Measurements from ENCODE around the gene AHR.
"Not testable (repeated sequence)": the region's sequence is repeated elsewhere in the genome, so short reads cannot be mapped to it uniquely, and the experiment has no call there.

AHR gene

GRCh38 chr7:17339952-17340351, 41.5 kb downstream of the AHR start:
- no peak for DNase-seq (ENCODE audit: low read depth in 2 of 2)

- no peak for DNase-seq (ENCODE audit: low read depth in 2 of 2)
These were observed 42.2 kb downstream of the AHR start for GRCh38 chr7:17340655-17341054.

GRCh38 chr7:17342756-17343155, 44.3 kb downstream of the AHR start:
- no peak for DNase-seq (ENCODE audit: low read depth in 2 of 2)

- no peak for DNase-seq (ENCODE audit: low read depth in 2 of 2)
These were observed 48.9 kb downstream of the AHR start for GRCh38 chr7:17347401-17347800.

GRCh38 chr7:17348932-17349331, 50.5 kb downstream of the AHR start:
- not testable (repeated sequence) for DNase-seq (ENCODE audit: low read depth in 2 of 2)

GRCh38 chr7:17350321-17350720, 51.9 kb downstream of the AHR start:
- not testable (repeated sequence) for DNase-seq (ENCODE audit: low read depth in 2 of 2)

GRCh38 chr7:17353650-17354419, 55.4 kb downstream of the AHR start:
- not testable (repeated sequence) for DNase-seq (ENCODE audit: low read depth in 2 of 2)

GRCh38 chr7:17354473-17354872, 56.0 kb downstream of the AHR start:
- DNase-seq (ENCODE audit: low read depth in 2 of 2), result no peak

- DNase-seq (ENCODE audit: low read depth in 2 of 2), result no peak
These were observed 56.6 kb downstream of the AHR start for GRCh38 chr7:17355050-17355449.

GRCh38 chr7:17357952-17358351, 59.5 kb downstream of the AHR start:
- DNase-seq (ENCODE audit: low read depth in 2 of 2), result no peak

GRCh38 chr7:17359610-17360009, 61.2 kb downstream of the AHR start:
- DNase-seq (ENCODE audit: low read depth in 2 of 2), result no peak

GRCh38 chr7:17362439-17363105, 64.1 kb downstream of the AHR start:
- no peak for DNase-seq (ENCODE audit: low read depth in 2 of 2)

GRCh38 chr7:17364671-17365070, 66.2 kb downstream of the AHR start:
- no peak for DNase-seq (ENCODE audit: low read depth in 2 of 2)

GRCh38 chr7:17365775-17366174, 67.3 kb downstream of the AHR start:
- no peak for DNase-seq (ENCODE audit: low read depth in 2 of 2)

- DNase-seq (ENCODE audit: low read depth in 2 of 2), result no peak
These were observed 69.0 kb downstream of the AHR start for GRCh38 chr7:17367502-17367901.

- no peak for DNase-seq (ENCODE audit: low read depth in 2 of 2)
These were observed 70.5 kb downstream of the AHR start for GRCh38 chr7:17368856-17369524.

- no peak for DNase-seq (ENCODE audit: low read depth in 2 of 2)
These were observed 71.4 kb downstream of the AHR start for GRCh38 chr7:17369691-17370426.

- no peak for DNase-seq (ENCODE audit: low read depth in 2 of 2)
These were observed 72.6 kb downstream of the AHR start for GRCh38 chr7:17370901-17371585.

GRCh38 chr7:17371671-17372524, 73.4 kb downstream of the AHR start:
- no peak for DNase-seq (ENCODE audit: low read depth in 2 of 2)

GRCh38 chr7:17374157-17374556, 75.7 kb downstream of the AHR start:
- no peak for DNase-seq (ENCODE audit: low read depth in 2 of 2)

GRCh38 chr7:17374654-17375053, 76.2 kb downstream of the AHR start:
- DNase-seq (ENCODE audit: low read depth in 2 of 2), result no peak
